Activated T-cell treated with anti-CD3 and anti-CD28 coated beads, Interleukin-2, amount 50 U/mL, for 1 hour (primary cell): ENCODE data around the gene FBXO15.

Experiments
- DNase-seq: peaks from one replicate; pipeline ENCODE4 v3.0.0-alpha.2; 2020

The FBXO15 gene

GRCh38 chr18:74147779-74148542 is at the start of gene FBXO15, which contains the start of gene TIMM21:
TSS of gene FBXO15 (minus strand) at chr18:74147834. CDS start at chr18:74147785, 49 bp downstream.
TSS of gene TIMM21 (plus strand) at chr18:74148523. CDS start at chr18:74148809, 286 bp downstream.
- DNase-seq, result peak; percentile 95

DNA sequence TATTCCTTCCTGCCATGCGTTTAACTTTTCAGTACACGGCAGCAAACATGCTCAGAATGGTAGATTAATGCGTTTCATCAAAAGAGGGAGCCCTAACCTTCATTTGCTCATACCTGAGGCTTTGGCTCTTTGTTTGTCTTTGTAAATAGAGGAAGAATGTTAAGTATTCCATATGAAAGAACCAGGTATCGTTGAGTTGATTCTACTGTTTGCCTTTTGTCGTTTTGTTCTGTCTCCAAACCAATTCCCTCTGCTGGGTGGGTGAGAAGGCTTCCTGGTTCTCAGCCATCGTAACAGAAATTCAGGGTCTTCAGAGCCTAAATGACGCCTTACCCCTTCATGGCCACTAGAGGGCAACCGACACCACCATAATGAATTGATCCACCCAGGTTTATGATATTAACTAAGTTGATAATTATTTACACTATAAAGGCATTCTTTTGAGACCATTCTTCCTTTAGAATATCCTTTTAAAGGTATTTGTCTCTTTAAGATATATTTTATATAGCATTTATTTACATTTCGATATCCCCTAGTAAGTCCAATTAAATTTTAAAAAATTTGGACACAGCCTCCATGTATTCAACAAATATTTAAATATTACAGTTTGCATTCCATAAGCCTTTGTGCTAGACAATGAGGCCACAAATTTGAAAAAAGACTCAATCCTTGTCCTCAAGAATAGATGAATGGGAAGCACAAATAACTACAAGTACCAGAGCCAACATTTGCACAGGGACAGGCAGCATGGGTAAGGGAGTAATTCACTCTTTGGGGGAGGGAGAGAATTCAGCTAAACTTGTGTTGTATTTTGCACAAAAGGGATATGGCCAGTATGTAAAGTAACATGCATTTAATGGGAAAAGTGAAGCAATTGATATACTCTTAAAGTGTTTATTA is 48.8 kb upstream of the FBXO15 start:
- DNase-seq, result peak; percentile 35

DNA sequence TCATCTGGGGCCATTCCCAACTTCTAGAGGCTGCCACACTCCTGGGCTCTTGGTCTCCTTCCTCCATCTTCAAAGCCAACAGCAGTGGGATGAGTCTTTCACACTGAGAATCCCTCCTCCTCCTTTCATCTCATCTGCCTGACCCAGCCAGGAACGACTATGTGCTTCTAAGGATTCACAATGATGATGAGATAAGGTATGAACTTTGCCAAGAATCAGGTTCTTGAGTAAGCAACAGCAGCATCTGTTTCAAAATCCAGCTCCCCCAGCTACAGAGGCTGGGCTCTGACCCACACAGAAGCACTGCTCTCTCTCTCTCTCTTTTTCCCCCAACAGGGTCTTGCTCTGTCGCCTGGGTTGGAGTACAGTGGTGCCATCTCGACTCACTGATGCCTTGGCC is 47.1 kb upstream of the FBXO15 start:
- DNase-seq, result no peak

DNA sequence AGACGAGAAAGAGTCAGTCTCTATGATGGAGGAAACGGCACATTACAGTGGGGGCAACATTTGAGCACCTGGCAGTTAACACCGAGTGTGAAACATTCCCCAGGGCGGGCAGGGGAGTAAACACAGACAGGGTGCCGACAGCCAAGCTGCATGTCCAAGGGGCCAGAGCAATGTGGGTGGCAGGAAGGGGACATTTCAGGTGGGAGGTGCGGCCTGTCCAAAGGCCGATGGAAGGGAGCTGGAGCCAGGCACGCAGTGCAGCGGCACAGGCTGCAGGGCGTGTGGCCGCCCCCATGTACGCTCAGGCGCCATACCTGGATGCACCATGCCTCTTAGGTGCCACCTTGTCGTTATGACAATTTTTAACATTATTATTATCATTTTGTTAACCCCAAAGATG is 43.9 kb upstream of the FBXO15 start:
- no peak for DNase-seq

GRCh38 chr18:74190086-74190485 is 42.5 kb upstream of the FBXO15 start:
- no peak for DNase-seq

GRCh38 chr18:74186661-74187060 is 39.0 kb upstream of the FBXO15 start:
- DNase-seq, result no peak

- DNase-seq, result no peak
Measured at GRCh38 chr18:74185860-74186259, 38.2 kb upstream of the FBXO15 start.

- DNase-seq, result no peak
Measured at GRCh38 chr18:74184875-74185274, 37.2 kb upstream of the FBXO15 start.

DNA sequence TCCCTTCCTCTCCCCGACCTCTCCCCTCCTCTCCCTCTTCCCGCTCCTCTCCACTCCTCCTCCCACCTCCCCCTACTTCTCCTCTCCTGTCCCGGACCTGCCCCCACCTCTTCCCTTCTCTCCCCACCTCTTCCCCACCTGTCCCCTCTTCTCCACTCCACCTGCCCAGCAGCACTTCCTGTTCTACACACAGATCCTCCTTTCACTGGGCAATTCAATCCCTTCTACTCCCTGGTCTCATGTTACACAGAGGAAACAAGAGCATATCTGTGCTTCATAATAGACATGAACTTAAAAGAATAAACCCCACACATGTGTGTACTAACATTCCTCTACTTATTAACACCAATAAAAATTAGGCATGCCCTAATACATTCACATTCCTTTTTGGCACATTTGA is 35.5 kb upstream of the FBXO15 start:
- DNase-seq, result no peak

- no peak for DNase-seq
Measured at GRCh38 chr18:74182335-74182734, 34.7 kb upstream of the FBXO15 start.

DNA sequence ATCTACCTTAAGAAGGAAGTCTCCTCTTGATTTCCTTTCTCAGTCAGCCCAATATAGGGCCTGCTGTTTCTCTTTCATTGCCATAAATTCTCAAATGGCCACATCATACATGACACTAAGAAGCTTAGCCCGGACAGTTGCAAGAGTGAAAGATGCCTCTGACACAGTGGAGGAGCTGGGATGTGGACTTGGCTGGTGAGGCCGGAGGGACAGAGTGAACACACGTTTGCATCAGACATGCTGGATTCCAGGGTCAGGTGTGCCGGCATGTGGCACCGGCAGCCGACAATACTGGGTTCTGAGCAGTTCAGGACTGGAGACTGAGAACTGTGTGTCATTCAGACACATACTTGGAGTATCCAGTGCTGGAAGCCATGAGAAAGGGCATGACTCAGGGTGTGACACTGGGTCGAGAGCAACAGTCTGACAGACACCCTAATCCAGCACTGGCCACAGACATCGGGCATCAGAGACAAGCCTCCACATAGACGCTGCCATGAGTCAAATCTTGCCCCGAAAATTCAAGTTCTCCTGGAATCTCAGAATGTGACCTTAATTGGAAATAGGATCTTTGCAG is 32.1 kb upstream of the FBXO15 start:
- no peak for DNase-seq

- DNase-seq, result no peak
Measured at GRCh38 chr18:74178884-74179283, 31.2 kb upstream of the FBXO15 start.

DNA sequence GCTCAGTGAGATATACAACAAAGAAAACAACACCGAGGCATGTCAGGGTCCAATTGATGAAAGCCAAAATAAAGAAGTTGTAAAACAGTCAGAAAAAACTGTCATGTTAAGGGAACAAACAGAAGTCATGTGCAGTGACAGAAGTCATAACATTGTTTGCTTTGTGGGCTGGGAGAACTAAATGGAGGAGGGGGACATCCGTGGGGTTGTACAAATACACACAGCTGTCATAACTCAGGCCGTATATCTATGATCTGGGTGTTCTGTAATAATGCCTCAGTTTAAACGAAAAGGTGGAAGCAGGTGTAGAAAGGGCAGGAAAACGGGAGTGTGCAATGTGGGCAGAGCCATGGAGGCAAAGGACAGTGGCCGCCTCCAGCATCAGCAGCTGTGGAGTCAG is 28.0 kb upstream of the FBXO15 start:
- no peak for DNase-seq

DNA sequence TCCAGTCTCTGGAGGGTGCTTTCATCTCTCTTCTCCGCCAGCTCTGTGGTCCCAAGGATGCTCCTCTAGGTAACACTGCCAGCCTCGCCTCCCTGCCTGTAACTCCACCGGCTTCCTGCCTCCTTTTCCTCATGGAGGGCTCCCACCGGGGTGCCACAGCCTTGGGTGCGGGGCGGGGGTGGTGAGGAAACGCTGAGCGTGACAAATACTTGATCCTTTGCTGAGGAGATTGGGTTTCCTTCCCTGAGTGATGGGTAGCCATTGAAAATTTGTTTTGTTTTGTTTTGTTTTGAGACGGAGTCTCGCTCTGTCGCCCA is 25.8 kb upstream of the FBXO15 start:
- DNase-seq, result no peak

DNA sequence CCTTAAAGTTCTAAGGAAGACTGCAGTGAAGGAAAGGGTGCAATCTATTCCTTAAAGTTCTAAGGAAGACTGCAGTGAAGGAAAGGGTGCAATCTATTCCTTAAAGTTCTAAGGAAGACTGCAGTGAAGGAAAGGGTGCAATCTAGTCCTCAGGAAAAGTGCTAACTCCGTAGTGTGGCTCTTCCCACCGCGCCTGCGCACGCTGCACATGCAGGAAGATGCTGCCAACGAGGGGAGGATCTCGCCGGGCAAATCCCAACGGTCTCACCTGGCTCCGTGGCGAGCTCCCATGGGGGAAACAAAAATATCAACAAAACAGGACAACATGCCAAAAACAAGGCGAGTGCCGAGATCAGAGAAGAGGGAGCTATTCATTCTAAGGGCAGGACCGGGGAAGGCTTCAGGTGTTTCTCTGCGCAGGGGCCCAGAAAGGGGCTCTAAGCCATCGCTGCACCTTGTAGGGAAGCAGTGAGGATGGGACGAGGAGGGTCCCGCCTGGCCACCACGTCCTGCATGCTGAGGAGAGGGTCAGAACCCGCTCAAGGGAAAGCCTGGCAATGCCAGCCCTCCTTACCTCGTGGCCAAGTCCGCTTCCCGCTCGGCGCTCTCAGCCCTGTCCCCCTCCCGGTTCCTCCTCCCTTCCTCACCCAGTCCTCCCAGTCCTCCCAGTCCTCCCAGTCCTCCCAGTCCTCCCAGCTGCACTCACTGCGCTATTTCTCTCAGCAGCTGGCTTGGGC is 25.2 kb upstream of the FBXO15 start:
- no peak for DNase-seq

DNA sequence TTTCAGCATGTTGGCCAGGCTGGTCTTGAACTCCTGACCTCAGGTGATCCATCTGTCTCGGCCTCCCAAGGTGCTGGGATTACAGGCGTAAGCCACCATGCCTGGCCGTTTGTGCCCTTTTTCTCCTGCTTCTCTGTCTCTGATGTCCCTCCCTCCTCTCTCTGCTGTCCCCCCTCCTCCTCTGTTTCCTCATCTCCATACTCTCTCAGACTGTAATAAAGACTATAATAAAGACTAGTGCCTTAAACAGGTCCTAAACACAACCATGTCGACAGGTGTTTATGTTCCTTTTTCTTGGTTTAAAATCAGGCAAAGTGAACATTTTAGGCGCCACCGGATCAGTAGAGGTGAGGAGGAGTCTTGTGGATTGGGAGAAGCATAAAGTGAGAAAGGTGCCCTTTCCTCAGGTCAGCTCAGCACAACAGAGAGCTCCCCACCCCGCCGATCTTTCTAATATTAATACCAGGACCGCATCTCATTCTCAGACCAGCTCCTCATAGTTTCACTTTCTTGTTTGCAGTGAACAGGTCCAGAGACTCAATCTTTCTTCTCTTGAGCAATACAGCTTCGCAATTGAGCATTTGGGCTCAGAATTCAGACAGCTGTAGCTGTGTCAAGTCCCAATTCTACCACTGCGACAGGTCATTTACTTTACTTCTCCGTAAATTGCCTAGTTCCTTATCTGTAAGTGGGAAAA is 24.4 kb upstream of the FBXO15 start:
- DNase-seq, result no peak

GRCh38 chr18:74166386-74166785 is 18.8 kb upstream of the FBXO15 start:
- DNase-seq, result no peak

- DNase-seq, result no peak
Measured at GRCh38 chr18:74163019-74163660, 15.5 kb upstream of the FBXO15 start.

- no peak for DNase-seq
Measured at GRCh38 chr18:74155276-74155675, 7.6 kb upstream of the FBXO15 start.

DNA sequence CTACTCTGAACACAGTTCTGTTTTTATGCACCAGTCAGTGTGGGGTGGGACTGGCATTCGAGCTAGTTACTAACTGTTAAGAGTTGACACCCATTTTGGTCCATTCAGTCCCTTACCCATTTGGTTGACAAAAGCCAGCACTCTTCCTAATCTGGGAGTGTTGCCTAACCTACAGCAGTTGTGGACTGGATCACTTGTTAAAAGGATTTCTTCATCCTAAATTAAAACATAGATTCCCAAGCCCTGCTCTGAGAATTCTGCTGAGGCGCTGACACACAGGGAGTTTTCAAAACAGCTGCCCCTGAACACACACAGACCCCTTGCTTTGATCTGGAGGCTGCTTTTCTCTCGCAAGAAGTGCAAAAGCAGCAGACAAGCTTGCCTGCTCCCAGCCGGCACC is 7.1 kb upstream of the FBXO15 start:
- DNase-seq, result no peak

- no peak for DNase-seq
Measured at GRCh38 chr18:74153793-74154192, 6.2 kb upstream of the FBXO15 start.

DNA sequence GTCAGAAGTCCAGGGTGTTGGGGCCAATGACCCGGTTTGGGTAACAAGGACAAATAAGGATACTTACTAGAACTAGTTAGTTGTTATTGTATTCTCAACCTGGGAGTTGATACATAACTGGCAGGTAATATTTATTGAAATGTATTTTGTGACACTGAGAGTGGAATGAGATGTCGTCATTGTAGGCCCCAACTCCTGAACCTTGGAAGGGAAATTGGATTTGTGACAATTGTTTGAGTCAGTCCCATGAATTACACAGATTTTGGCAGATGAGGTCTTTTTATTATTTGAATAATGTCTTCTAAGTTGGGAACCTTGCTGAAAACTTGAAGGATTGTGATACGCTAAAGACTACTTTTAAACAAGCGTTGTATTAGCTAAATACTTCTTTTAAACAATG is 5.7 kb upstream of the FBXO15 start:
- no peak for DNase-seq
